HG03135 (cell line): ENCODE data around the gene TBC1D25.
A peak's percentile ranks its signal among the peaks of the same experiment; 100 is the strongest.

Experiments used
- ATAC-seq: cut with Tn5 transposase; IDR thresholded peaks from one replicate; pipeline ENCODE4 v1.9.1; 2021; ENCODE audit warnings: mild to moderate bottlenecking, moderate library complexity; ENCODE audit not compliant: unreplicated experiment

Gene TBC1D25, protein sequence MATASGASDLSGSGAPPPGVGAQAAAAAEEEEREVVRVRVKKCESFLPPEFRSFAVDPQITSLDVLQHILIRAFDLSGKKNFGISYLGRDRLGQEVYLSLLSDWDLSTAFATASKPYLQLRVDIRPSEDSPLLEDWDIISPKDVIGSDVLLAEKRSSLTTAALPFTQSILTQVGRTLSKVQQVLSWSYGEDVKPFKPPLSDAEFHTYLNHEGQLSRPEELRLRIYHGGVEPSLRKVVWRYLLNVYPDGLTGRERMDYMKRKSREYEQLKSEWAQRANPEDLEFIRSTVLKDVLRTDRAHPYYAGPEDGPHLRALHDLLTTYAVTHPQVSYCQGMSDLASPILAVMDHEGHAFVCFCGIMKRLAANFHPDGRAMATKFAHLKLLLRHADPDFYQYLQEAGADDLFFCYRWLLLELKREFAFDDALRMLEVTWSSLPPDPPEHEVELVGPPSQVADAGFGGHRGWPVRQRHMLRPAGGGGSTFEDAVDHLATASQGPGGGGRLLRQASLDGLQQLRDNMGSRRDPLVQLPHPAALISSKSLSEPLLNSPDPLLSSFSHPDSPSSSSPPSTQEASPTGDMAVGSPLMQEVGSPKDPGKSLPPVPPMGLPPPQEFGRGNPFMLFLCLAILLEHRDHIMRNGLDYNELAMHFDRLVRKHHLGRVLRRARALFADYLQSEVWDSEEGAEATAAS

DNA sequence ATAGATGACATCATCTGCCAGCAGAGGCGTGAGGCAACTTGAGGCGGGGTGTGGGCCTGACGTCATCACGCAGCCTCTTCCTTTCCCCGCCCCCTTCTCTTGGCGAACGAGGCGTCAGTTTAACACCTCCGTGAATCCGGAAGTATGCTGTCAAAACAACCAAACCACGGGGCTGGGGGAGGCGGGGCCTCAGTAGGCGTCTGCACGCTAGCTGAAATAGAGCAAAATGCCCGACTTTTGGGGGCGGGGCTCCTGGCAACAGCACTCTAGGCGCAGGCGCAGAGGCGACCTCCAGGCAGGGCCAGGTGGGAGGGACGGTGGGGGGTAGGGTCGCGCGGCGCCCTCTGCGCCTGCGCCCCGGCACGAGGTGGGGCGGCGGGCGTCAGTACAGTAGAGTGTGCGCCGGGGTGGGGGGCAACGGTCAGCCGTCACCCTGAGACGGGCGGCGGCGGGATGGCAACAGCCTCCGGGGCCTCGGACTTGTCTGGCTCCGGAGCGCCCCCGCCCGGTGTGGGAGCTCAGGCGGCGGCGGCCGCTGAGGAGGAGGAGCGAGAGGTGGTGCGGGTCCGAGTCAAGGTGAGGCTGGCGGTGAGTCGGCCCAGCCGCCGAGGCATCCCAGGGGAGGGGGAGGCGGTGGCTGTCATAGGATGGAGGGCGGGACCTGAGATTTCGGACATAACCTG is at the start of gene TBC1D25:
Gene TBC1D25, plus strand, starts transcription at position 370 of the 683 bp plus-strand sequence. Its CDS starts 84 bp downstream, at position 454.
- peak; percentile 84 for ATAC-seq

GRCh38 chrX:48489892-48490291 is 49.6 kb upstream of the TBC1D25 start:
- ATAC-seq = no peak

DNA sequence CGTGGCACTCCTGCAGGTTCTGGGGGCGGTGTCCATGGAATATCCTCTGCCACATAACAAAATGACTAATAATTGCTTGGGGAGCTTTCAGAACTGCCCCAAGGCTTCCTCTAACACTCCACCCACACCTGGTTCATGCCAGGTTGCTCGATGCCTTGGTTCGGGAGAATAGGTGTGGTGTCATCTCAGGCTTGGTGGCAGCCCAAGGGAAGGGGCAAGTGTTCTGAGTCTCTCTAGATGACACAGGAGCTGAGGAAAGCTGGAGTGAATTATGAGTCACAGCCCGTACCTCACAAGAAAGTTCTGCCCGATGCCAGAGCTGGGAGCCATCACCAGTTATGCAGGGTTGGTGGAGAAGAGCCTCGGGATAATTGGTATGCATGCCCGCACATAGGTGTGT is 48.9 kb upstream of the TBC1D25 start:
- ATAC-seq = no peak

DNA sequence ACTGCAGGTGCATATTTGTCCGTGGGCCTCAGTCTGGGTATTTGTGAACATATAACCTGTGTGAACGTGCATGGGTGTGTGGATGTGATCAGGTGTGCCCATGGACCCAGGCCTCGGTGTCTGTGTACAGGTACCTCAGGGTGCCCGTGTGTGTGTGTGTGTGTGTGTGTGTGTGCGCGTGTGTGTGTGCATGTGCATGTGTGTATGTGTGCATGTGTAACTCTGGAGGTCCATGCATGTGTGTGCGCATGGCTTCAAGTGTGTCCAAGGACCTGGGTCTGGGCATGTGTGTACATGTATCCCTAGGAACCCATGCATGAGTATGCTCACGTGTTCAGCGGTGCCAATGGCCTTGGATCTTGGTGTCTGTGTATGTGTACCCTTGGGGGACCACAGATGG is 47.7 kb upstream of the TBC1D25 start:
- no peak for ATAC-seq

- ATAC-seq = no peak
Measured at GRCh38 chrX:48492293-48492910, 47.1 kb upstream of the TBC1D25 start.

- no peak for ATAC-seq
Measured at GRCh38 chrX:48493890-48494364, 45.6 kb upstream of the TBC1D25 start.

DNA sequence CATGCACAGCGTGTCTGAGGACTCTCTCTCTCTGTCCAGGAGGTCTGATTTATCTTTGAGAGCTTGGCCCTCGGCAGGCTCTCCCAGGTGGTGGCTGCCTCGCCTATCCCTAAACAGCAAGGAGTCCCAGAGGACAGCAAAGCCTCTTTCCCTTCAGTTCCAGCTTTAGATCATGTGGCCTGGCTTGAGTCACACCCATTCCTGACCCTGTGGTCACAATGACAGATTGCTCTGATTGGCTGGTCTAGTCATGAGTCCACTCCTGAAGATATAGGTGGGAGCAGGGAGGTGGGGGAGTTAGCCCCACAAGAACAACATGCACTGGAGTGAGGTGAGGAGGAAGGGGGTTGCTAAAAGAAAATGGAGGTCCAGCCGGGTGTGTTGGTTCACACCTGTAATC is 42.9 kb upstream of the TBC1D25 start:
- no peak for ATAC-seq

- ATAC-seq = no peak
Measured at GRCh38 chrX:48497871-48498270, 41.6 kb upstream of the TBC1D25 start.

DNA sequence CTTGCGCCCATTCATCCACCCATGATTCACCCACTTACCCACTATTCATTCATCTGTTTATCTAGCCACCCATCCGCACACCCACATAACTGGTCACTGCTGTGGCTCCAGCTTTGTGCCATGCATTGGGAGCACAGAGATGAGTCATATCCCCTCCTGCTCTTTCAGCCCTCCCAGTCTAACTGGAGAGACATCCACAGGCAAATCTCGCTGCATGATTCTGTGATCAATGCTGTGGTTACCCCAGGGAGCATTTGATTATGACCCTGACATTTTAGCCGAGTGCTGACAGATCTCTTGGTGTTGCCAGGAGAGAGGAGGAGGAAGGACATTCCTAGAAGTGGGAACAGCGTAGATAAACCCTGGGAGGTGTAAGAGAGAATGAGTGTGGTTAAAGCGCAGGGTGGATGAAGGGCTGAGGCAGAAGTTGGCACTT is 41.1 kb upstream of the TBC1D25 start:
- no peak for ATAC-seq

- ATAC-seq = no peak
Measured at GRCh38 chrX:48504261-48504660, 35.3 kb upstream of the TBC1D25 start.

- ATAC-seq = no peak
Measured at GRCh38 chrX:48505481-48505880, 34.0 kb upstream of the TBC1D25 start.

GRCh38 chrX:48507246-48507645 is 32.3 kb upstream of the TBC1D25 start:
- ATAC-seq = no peak

GRCh38 chrX:48508400-48509244 is 30.9 kb upstream of the TBC1D25 start, which contains the start of gene PORCN:
TSS of gene PORCN (plus strand) at chrX:48508992. CDS start at chrX:48509821, 829 bp downstream.
- ATAC-seq = peak; percentile 81

GRCh38 chrX:48509245-48509590 is 30.3 kb upstream of the TBC1D25 start:
- ATAC-seq = peak; percentile 16

DNA sequence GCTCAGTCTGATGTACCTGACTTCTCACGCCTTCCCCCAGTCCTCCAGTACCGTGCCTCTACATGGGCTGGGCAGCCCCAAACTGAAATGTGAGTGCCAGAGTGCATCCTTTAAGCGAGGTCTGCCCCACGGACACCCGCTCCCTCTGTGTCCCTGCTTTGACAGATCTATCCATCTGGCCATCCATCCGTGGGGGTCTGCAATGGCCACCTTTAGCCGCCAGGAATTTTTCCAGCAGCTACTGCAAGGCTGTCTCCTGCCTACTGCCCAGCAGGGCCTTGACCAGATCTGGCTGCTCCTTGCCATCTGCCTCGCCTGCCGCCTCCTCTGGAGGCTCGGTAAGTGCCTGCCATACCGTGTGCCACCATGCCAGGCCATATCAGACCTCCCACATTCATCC is 29.9 kb upstream of the TBC1D25 start:
- no peak for ATAC-seq

DNA sequence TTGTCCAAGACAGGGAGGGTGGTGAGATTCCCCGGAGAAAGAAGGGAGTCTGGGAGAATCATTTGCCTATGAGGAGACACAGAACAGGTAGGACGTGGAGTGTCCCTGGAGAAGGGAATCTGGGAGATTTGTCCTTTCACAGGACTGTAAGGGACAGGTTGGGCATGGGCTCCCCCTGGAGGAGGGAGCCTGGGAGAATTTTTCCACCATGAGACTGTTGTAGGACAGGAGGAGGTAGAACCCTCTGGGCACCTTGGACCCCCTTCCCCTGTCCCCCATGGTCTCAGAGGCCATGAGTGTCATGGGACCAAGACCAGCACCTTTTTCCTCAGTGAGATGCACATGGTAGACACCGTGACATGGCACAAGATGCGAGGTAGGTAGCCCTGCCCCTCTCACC is 28.0 kb upstream of the TBC1D25 start:
- no peak for ATAC-seq

- no peak for ATAC-seq
Measured at GRCh38 chrX:48512371-48512935, 27.1 kb upstream of the TBC1D25 start.

- ATAC-seq = no peak
Measured at GRCh38 chrX:48513670-48514069, 25.8 kb upstream of the TBC1D25 start.

GRCh38 chrX:48514126-48514806 is 25.2 kb upstream of the TBC1D25 start:
- ATAC-seq = no peak
